ENCODE results near the gene KLHL29.

GRCh38 chr2:23631389-23631788 is 246.4 kb downstream of the KLHL29 start:
- TF ChIP-seq CTCF (IDR thresholded peaks at IDR 0.05; ENCODE audit: poor library complexity) (no peak), EZH2 (IDR thresholded peaks at IDR 0.05; ENCODE audit: borderline replicate concordance) (no peak)

All from hepatocyte (in vitro differentiated cells).